Stomach (tissue), 9 donors: Measurements from ENCODE around the gene WWC1. TPM values are rescaled to one million over a fixed set of nuclear protein-coding genes. Genes with fewer than 3 reads are reported as not detected.

Source experiments
- DNase-seq, 2 donors: peaks; one replicate each; pipeline versions ENCODE4 v3.0.0 to v3.0.0-alpha.2; 2013 to 2019
- H3K27ac ChIP-seq, 5 donors: fragments of 200-600 bp in 4 of 5; sonication (generic) in 4 of 5; one replicate each; pipeline ENCODE4 v1.5.1; 2013 to 2019; ENCODE audit warnings: mild to moderate bottlenecking in 1 of 5, moderate library complexity in 1 of 5
- H3K27me3 ChIP-seq, 3 donors: fragments of 200-600 bp; sonication (generic); one replicate each; pipeline ENCODE4 v1.5.1; 2017 to 2019; ENCODE audit warnings: mixed run types in 1 of 3
- H3K36me3 ChIP-seq, 4 donors: fragments of 200-600 bp; sonication (generic); 1 replicate in 3 of 4; 2 replicates in 1 of 4; pipeline ENCODE4 v1.5.1; 2016 to 2019
- H3K4me1 ChIP-seq, 4 donors: fragments of 200-600 bp; sonication (generic); one replicate each; pipeline ENCODE4 v1.5.1; 2016 to 2019
- H3K4me3 ChIP-seq, 4 donors: fragments of 200-600 bp; sonication (generic) in 3 of 4; one replicate each; pipeline ENCODE4 v1.5.1; 2016 to 2019; ENCODE audit warnings: mild to moderate bottlenecking in 1 of 4
- H3K9me3 ChIP-seq, 4 donors: fragments of 200-600 bp; sonication (generic); one replicate each; pipeline ENCODE4 v1.5.1; 2016 to 2019
- EP300 ChIP-seq: sonication (generic); formaldehyde crosslinking; IDR thresholded peaks from one replicate; pipeline ENCODE4 v1.6.1; 2017; ENCODE audit warnings: antibody characterized with exemption
- POLR2A ChIP-seq, 4 donors: fragments of 450-650 bp; IDR thresholded peaks; one replicate each; pipeline ENCODE4 v1.6.1; 2016; ENCODE audit warnings: antibody characterized with exemption in 4 of 4, control low read depth in 2 of 4, mild to moderate bottlenecking in 1 of 4, moderate library complexity in 1 of 4
- POLR2AphosphoS5 ChIP-seq, 3 donors: sonication (generic); formaldehyde crosslinking; IDR thresholded peaks; one replicate each; pipeline ENCODE4 v1.6.1; 2016; ENCODE audit warnings: antibody characterized with exemption in 3 of 3
- WGBS, 5 donors: extraction: QIAGEN DNeasy Blood & Tissue Kit in 3 of 5; methylation state at CpG; one replicate each; pipeline versions ENCODE4 v1.1.5 to v1.1.7; 2013 to 2018; 5-methylcytosine and 5-hydroxymethylcytosine counted together
- intact Hi-C: fragments of 100-400 bp; cut with DNase I; formaldehyde crosslinking; loops from one replicate; pipeline ENCODE4 v1.15.1; 2023; ENCODE audit warnings: low total_unique reads
- polyA plus RNA-seq, 3 donors: library from polyadenylated mRNA; stranded (reverse); fragments of 200-250 nt; gene quantifications; one replicate each; pipeline ENCODE4 v1.2.3, GENCODE V29; 2013
- total RNA-seq, 5 donors: library from RNA; depleted of rRNA; stranded (reverse); fragments of >200 nt; gene quantifications; one replicate each; pipeline versions ENCODE4 v1.1.0 to v1.2.3, GENCODE V29; 2014 to 2016
- TF ChIP-seq, protein P1 (sequence below), 7 experiments: fragments of 450-650 bp in 4 of 7; fragments of 200-600 bp in 3 of 7; sonication (generic) in 3 of 7; IDR thresholded peaks; one replicate each; pipeline ENCODE4 v1.5.1; 2016 to 2019; ENCODE audit warnings: antibody characterized with exemption in 7 of 7, control low read depth in 2 of 7, mild to moderate bottlenecking in 1 of 7
- donor health status: healthy with polysubstance abuse.
- donor health status: Bipolar disorder and iron deficiency.
- donor health status: healthy.

WWC1 gene
- total and polyA plus RNA-seq, 8 donors, result 11.3 to 82.6 (median 33.4) TPM

DNA sequence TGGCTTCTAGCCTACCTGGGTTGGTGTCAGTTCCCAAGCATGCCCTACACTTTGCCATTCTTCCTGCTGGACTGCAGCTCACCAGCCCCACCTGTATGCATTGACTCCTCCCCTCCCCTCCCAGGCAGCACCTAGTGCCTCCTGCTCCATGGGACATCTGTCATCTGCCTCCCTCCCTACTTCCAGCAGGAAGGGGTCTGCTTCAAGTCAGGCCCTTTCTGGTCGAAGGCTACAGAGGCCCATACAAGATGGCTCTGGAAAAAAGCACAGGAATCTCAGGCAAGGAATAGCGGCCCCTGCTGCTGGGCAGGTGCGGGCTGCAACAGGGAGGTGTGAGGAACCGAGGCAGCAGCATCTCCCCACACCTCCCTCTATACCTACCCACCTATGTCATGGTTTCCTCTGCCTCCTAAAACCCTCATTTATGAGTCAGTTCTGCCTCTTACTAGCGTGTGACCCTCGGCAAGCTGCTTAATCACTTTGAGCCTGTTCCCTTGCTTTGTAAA is 19.7 kb downstream of the WWC1 start:
- Histone ChIP-seq H3K9me3 (no peaks in the 10 kb centered on the region), H3K27me3 (no peaks in the 10 kb centered on the region), H3K4me1 (peaks cover 11 to 31% (median 21%) of the 10 kb centered on the region in 4 donors), H3K36me3 (no peaks in the 10 kb centered on the region), H3K27ac (peak overlapping the region in 2 of 5 donors; percentile 8 to 55), H3K4me3 (no peak overlapping the region)
- WGBS, 5 donors, result 57 to 73% (median 64%) methylated on average over 6 of the region's 6 CpGs
- peak; percentile 48 to 51 for DNase-seq
- TF ChIP-seq, protein P1, sequence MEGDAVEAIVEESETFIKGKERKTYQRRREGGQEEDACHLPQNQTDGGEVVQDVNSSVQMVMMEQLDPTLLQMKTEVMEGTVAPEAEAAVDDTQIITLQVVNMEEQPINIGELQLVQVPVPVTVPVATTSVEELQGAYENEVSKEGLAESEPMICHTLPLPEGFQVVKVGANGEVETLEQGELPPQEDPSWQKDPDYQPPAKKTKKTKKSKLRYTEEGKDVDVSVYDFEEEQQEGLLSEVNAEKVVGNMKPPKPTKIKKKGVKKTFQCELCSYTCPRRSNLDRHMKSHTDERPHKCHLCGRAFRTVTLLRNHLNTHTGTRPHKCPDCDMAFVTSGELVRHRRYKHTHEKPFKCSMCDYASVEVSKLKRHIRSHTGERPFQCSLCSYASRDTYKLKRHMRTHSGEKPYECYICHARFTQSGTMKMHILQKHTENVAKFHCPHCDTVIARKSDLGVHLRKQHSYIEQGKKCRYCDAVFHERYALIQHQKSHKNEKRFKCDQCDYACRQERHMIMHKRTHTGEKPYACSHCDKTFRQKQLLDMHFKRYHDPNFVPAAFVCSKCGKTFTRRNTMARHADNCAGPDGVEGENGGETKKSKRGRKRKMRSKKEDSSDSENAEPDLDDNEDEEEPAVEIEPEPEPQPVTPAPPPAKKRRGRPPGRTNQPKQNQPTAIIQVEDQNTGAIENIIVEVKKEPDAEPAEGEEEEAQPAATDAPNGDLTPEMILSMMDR (IDR thresholded peaks at IDR 0.05), result peak in 1 of 7 experiments; percentile 12
- TF ChIP-seq POLR2A (IDR thresholded peaks at IDR 0.05), result no peak
- intact Hi-C loops, result no loop called here

DNA sequence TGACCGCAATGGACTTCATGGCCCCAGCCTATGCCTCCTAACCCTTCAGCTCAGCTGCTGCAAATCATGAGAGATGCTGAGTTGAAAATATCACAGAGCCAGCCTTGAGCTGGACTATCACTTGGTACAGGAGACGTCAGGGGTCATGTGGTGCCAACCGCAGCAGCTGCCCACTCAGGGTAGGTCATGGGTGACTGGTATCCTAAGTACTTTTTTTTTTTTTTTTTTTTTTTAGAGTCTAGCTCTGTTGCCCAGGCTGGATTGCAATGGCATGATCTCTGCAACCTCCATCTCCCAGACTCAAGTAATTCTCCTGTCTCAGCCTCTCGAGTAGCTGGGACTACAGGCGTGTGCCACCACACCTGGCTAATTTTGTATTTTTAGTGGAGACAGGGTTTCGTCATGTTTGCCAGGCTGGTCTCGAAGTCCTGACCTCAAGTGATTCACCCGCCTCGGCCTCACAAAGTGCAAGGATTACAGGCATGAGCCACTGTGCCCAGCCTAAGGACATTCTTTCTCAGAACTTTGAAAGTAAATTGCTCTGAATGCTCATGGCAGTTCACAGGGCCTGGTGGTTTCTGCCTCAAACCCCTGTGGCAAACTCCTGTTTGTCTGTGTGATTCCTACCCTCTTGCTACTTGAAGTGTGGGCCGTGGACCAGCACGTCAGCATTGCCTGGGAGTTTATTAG is 21.3 kb downstream of the WWC1 start:
- no peak overlapping the region for H3K4me3 ChIP-seq
- H3K36me3 ChIP-seq, result no peaks in the 10 kb centered on the region
- peak overlapping the region in 4 of 5 donors; percentile 77 to 92 (median 88) for H3K27ac ChIP-seq
- intact Hi-C loops, result no loop called here
- WGBS, 5 donors, result 74 to 87% (median 75%) methylated on average over 10 to 11 of the region's 11 CpGs
- H3K9me3 ChIP-seq, result no peaks in the 10 kb centered on the region
- DNase-seq, result no peak
- TF ChIP-seq POLR2AphosphoS5 (IDR thresholded peaks at IDR 0.05), result no peak
- no peak for TF ChIP-seq EP300
- TF ChIP-seq POLR2A (IDR thresholded peaks at IDR 0.05), result no peak
- TF ChIP-seq, protein P1 (IDR thresholded peaks at IDR 0.05), result no peak
- no peaks in the 10 kb centered on the region for H3K27me3 ChIP-seq
- peaks cover 21 to 43% (median 32%) of the 10 kb centered on the region in 4 donors for H3K4me1 ChIP-seq

DNA sequence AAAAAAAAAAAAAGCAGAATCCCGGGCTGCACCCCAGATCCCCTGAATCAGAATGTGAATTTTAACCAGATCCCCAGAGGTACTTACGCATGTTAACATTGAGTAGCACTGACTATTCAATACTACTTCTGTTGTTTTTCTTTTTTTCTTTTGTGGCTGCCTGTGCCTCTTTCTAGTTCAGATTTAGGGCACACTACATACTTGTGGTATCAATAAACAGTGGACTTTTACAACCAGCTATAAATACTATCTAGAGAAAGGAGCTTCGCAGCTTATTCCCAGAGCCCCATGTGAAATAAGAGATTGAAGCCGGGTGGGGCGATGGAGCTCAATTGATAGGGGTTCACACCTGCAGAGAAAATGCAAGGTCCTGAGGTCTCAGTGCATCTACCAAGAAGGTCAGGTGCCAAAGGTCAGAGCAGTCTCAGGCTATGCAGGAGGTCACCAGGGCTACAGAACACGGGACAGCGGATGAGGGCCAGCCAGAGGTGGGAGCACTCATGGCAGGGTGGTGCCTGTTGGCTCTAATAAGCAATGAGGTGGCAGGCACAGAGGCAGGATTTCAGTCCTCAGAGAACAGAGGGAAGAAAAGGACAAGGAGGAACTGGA is 22.3 kb downstream of the WWC1 start:
- Histone ChIP-seq H3K4me3 (no peak overlapping the region), H3K9me3 (no peaks in the 10 kb centered on the region), H3K27ac (peak overlapping the region; percentile 77 to 92 (median 85)), H3K4me1 (peaks cover 21 to 52% (median 37%) of the 10 kb centered on the region in 4 donors), H3K27me3 (no peaks in the 10 kb centered on the region), H3K36me3 (no peaks in the 10 kb centered on the region)
- DNase-seq, result no peak
- TF ChIP-seq EP300, result no peak
- no peak for TF ChIP-seq POLR2A (IDR thresholded peaks at IDR 0.05)
- TF ChIP-seq POLR2AphosphoS5 (IDR thresholded peaks at IDR 0.05), result no peak
- TF ChIP-seq, protein P1 (IDR thresholded peaks at IDR 0.05), result no peak
- intact Hi-C loops, result no loop called here
- WGBS, 5 donors, result 64 to 76% (median 70%) methylated on average over 7 of the region's 7 CpGs

DNA sequence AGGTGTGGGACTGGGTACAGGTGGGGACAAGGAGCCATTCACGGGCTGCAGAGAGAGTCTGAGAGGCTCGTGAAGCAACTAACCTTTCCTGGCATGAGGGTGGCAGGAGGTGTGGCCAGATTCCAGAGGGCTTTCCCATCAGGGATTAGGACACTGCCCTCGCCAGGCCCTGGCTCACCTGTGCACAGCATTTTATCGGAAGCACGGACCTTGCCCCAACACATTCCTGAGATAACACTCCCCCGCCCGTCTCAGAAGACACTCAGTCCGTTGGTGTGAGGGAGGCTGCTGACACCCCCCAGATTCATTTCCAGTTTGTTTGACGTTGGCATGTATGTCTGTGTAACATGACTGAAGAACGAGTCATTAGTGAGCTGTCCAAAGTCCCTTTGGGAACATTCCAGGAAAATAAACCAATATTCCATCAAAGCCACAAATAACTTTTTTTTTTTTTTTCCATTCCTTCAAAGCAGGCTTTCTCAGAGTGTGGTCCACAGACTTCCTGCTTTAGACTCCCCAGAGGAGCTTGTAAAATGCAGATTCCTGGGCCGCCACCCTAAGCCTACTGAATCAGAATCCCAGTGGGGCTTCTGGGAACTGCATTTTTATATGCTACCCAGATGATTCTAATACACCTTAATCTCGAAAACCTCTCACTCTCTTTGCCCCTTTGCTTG is 23.4 kb downstream of the WWC1 start:
- DNase-seq, result peak; percentile 85 to 93
- WGBS, 5 donors, result 25 to 30% (median 28%) methylated on average over 10 to 12 of the region's 12 CpGs
- Histone ChIP-seq H3K9me3 (no peaks in the 10 kb centered on the region), H3K27ac (peak overlapping the region; percentile 77 to 92 (median 85)), H3K27me3 (no peaks in the 10 kb centered on the region), H3K4me3 (no peak overlapping the region), H3K36me3 (no peaks in the 10 kb centered on the region), H3K4me1 (peaks cover 21 to 56% (median 37%) of the 10 kb centered on the region in 4 donors)
- TF ChIP-seq POLR2AphosphoS5 (IDR thresholded peaks at IDR 0.05), result peak in 2 of 3 donors; percentile 77 to 83
- TF ChIP-seq, protein P1 (IDR thresholded peaks at IDR 0.05), result no peak
- TF ChIP-seq EP300, result no peak
- TF ChIP-seq POLR2A (IDR thresholded peaks at IDR 0.05), result no peak
- intact Hi-C loops, result no loop called here
